ENCODE results near the gene SPATA33.

The SPATA33 gene

GRCh38 chr16:89621698-89622409 is 35.8 kb upstream of the SPATA33 start:
- DNase-seq = no peak
- H3K27ac ChIP-seq = no peak overlapping the region
- no peaks in the 10 kb centered on the region for H3K4me1 ChIP-seq
- no peaks in the 10 kb centered on the region for H3K9me3 ChIP-seq
- TF ChIP-seq CTCF (IDR thresholded peaks at IDR 0.05) = no peak
- peaks cover 0 to 60% of the 10 kb centered on the region in 2 donors for H3K27me3 ChIP-seq
- H3K4me3 ChIP-seq = no peak overlapping the region
- intact Hi-C loops (cut with DNase I; ENCODE audit: low total_unique reads) = no loop called here
- H3K36me3 ChIP-seq = no peaks in the 10 kb centered on the region

- no peak overlapping the region for H3K4me3 ChIP-seq
- no peaks in the 10 kb centered on the region for H3K4me1 ChIP-seq
- no peaks in the 10 kb centered on the region for H3K36me3 ChIP-seq
- no peak overlapping the region for H3K27ac ChIP-seq
- no peaks in the 10 kb centered on the region for H3K9me3 ChIP-seq
- intact Hi-C loops (cut with DNase I; ENCODE audit: low total_unique reads) = no loop called here
- no peak for TF ChIP-seq CTCF (IDR thresholded peaks at IDR 0.05)
- H3K27me3 ChIP-seq = peaks cover 0 to 55% of the 10 kb centered on the region in 2 donors
- DNase-seq = no peak
Measured at GRCh38 chr16:89623511-89624261, 34.0 kb upstream of the SPATA33 start.

GRCh38 chr16:89624777-89625761 is 32.6 kb upstream of the SPATA33 start:
- H3K9me3 ChIP-seq = no peaks in the 10 kb centered on the region
- peaks cover 0 to 58% of the 10 kb centered on the region in 2 donors for H3K27me3 ChIP-seq
- H3K27ac ChIP-seq = no peak overlapping the region
- H3K4me1 ChIP-seq = no peaks in the 10 kb centered on the region
- H3K36me3 ChIP-seq = no peaks in the 10 kb centered on the region
- H3K4me3 ChIP-seq = no peak overlapping the region
- TF ChIP-seq CTCF (IDR thresholded peaks at IDR 0.05) = no peak
- intact Hi-C loops (cut with DNase I; ENCODE audit: low total_unique reads) = no loop called here
- DNase-seq = no peak

- intact Hi-C loops (cut with DNase I; ENCODE audit: low total_unique reads) = loop anchor here (10.0 kb wide), 1 partner anchor 295 kb away; no protein-coding TSS in a partner anchor
- H3K4me1 ChIP-seq = no peaks in the 10 kb centered on the region
- H3K27ac ChIP-seq = no peak overlapping the region
- H3K27me3 ChIP-seq = peaks cover 0 to 59% of the 10 kb centered on the region in 2 donors
- no peak for TF ChIP-seq CTCF (IDR thresholded peaks at IDR 0.05)
- H3K9me3 ChIP-seq = no peaks in the 10 kb centered on the region
- no peaks in the 10 kb centered on the region for H3K36me3 ChIP-seq
- H3K4me3 ChIP-seq = no peak overlapping the region
- DNase-seq = no peak
Measured at GRCh38 chr16:89629827-89630610, 27.6 kb upstream of the SPATA33 start.

Data from tibial artery (tissue), 4 donors.